ENCODE measurements around the gene POSTN.
A peak's percentile ranks its signal among the peaks of the same experiment; 100 is the strongest.

POSTN gene

GRCh38 chr13:37608750-37609339 lies 10.3 kb upstream of the POSTN start:
- Histone ChIP-seq H4K8ac (ENCODE audit: low read depth, low read length) (no peak overlapping the region), H3K9me3 (ENCODE audit: insufficient read depth, low read depth, low read length) (no peaks in the 10 kb centered on the region), H3K4ac (ENCODE audit: low read depth, low read length) (no peak overlapping the region), H2BK5ac (ENCODE audit: low read depth, low read length, poor library complexity) (no peak overlapping the region), H2AK5ac (ENCODE audit: low read length) (no peak overlapping the region), H3K14ac (ENCODE audit: low read length) (no peak overlapping the region), H3K4me2 (ENCODE audit: low read length) (no peak overlapping the region), H2BK12ac (ENCODE audit: low read length) (no peak overlapping the region), H3K36me3 (ENCODE audit: control insufficient read depth in 1 of 2, insufficient read depth in 2 of 2, low read length in 2 of 2) (no peaks in the 10 kb centered on the region), H3K79me1 (ENCODE audit: low read length) (peaks cover 2% of the 10 kb centered on the region), H3K4me3 (ENCODE audit: low read depth, low read length) (no peak overlapping the region), H3K79me2 (ENCODE audit: control insufficient read depth, insufficient read depth, low read length, poor library complexity) (no peaks in the 10 kb centered on the region), H3K4me1 (ENCODE audit: control insufficient read depth in 1 of 2, insufficient read depth in 2 of 2, low read length in 2 of 2) (no peaks in the 10 kb centered on the region), H3K27me3 (ENCODE audit: insufficient read depth, low read length) (no peaks in the 10 kb centered on the region), H2BK120ac (ENCODE audit: insufficient read depth, low read length, poor library complexity) (no peak overlapping the region), H3K27ac (ENCODE audit: low read depth, low read length) (no peak overlapping the region), H2AFZ (ENCODE audit: insufficient read depth, low read length, poor library complexity) (no peak overlapping the region), H3K9ac (ENCODE audit: low read length) (no peak overlapping the region), H3K23ac (ENCODE audit: low read length) (no peak overlapping the region), H4K12ac (ENCODE audit: low read depth, low read length) (no peak overlapping the region), H4K91ac (ENCODE audit: low read depth, low read length) (no peak overlapping the region), H3K18ac (ENCODE audit: low read length) (no peak overlapping the region)
- no CpG with 5 or more reads among the region's 1 CpG for WGBS (ENCODE audit: extremely low coverage, insufficient coverage, insufficient read length)
- peak in 1 of 2 donors; percentile 13 for DNase-seq

DNA sequence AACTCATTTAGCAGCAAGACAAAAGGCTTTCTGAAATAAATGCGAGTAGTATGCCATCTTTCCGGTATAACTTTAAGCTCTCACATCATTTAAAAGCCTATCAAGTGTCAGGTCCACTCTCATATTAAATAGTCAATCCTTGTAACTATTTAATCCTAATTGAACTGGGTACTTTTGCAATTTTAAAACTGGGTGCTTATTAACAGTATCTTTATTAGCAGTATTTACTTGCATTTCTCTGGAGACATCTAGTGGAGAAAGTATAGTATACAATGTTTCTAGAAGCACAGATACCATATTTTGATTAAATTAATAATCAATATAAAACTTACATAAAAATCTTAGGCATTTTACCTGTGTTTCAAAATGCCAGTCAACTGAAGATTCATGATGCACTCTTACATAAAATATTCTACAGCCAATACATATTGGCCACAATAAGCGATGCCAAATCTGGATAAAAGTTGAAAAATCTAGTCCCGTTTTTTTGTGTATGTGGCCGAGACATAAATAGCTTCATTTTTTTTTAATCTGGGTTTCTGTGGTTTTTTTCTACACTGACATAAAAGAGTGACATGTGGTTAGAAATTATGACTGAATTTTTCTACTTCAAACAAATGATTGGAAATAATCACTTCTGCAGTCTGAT lies 4.3 kb upstream of the POSTN start:
- Histone ChIP-seq H2BK120ac (ENCODE audit: insufficient read depth, low read length, poor library complexity) (no peak overlapping the region), H3K14ac (ENCODE audit: low read length) (no peak overlapping the region), H4K91ac (ENCODE audit: low read depth, low read length) (no peak overlapping the region), H3K4me3 (ENCODE audit: low read depth, low read length) (no peak overlapping the region), H2AFZ (ENCODE audit: insufficient read depth, low read length, poor library complexity) (no peak overlapping the region), H3K4me2 (ENCODE audit: low read length) (no peak overlapping the region), H3K4me1 (ENCODE audit: control insufficient read depth in 1 of 2, insufficient read depth in 2 of 2, low read length in 2 of 2) (no peaks in the 10 kb centered on the region), H3K23ac (ENCODE audit: low read length) (no peak overlapping the region), H3K9me3 (ENCODE audit: insufficient read depth, low read depth, low read length) (no peaks in the 10 kb centered on the region), H3K79me2 (ENCODE audit: control insufficient read depth, insufficient read depth, low read length, poor library complexity) (no peaks in the 10 kb centered on the region), H3K9ac (ENCODE audit: low read length) (no peak overlapping the region), H4K12ac (ENCODE audit: low read depth, low read length) (no peak overlapping the region), H3K79me1 (ENCODE audit: low read length) (no peaks in the 10 kb centered on the region), H3K27ac (ENCODE audit: low read depth, low read length) (no peak overlapping the region), H4K8ac (ENCODE audit: low read depth, low read length) (no peak overlapping the region), H2BK12ac (ENCODE audit: low read length) (no peak overlapping the region), H3K36me3 (ENCODE audit: control insufficient read depth in 1 of 2, insufficient read depth in 2 of 2, low read length in 2 of 2) (no peaks in the 10 kb centered on the region), H3K4ac (ENCODE audit: low read depth, low read length) (no peak overlapping the region), H2AK5ac (ENCODE audit: low read length) (no peak overlapping the region), H3K27me3 (ENCODE audit: insufficient read depth, low read length) (no peaks in the 10 kb centered on the region), H3K18ac (ENCODE audit: low read length) (no peak overlapping the region), H2BK5ac (ENCODE audit: low read depth, low read length, poor library complexity) (no peak overlapping the region)
- peak in 1 of 2 donors; percentile 36 for DNase-seq
- no CpG with 5 or more reads among the region's 5 CpGs for WGBS (ENCODE audit: extremely low coverage, insufficient coverage, insufficient read length)

- no peak for DNase-seq
- Histone ChIP-seq H2BK120ac (ENCODE audit: insufficient read depth, low read length, poor library complexity) (no peak overlapping the region), H2AK5ac (ENCODE audit: low read length) (no peak overlapping the region), H4K8ac (ENCODE audit: low read depth, low read length) (no peak overlapping the region), H3K18ac (ENCODE audit: low read length) (no peak overlapping the region), H4K12ac (ENCODE audit: low read depth, low read length) (no peak overlapping the region), H3K4me1 (ENCODE audit: control insufficient read depth in 1 of 2, insufficient read depth in 2 of 2, low read length in 2 of 2) (no peaks in the 10 kb centered on the region), H2BK5ac (ENCODE audit: low read depth, low read length, poor library complexity) (no peak overlapping the region), H3K27ac (ENCODE audit: low read depth, low read length) (no peak overlapping the region), H2AFZ (ENCODE audit: insufficient read depth, low read length, poor library complexity) (no peak overlapping the region), H3K36me3 (ENCODE audit: control insufficient read depth in 1 of 2, insufficient read depth in 2 of 2, low read length in 2 of 2) (no peaks in the 10 kb centered on the region), H3K9ac (ENCODE audit: low read length) (no peak overlapping the region), H3K4ac (ENCODE audit: low read depth, low read length) (no peak overlapping the region), H2BK12ac (ENCODE audit: low read length) (no peak overlapping the region), H3K4me2 (ENCODE audit: low read length) (no peak overlapping the region), H3K14ac (ENCODE audit: low read length) (no peak overlapping the region), H3K79me1 (ENCODE audit: low read length) (no peaks in the 10 kb centered on the region), H3K23ac (ENCODE audit: low read length) (no peak overlapping the region), H3K27me3 (ENCODE audit: insufficient read depth, low read length) (no peaks in the 10 kb centered on the region), H3K79me2 (ENCODE audit: control insufficient read depth, insufficient read depth, low read length, poor library complexity) (no peaks in the 10 kb centered on the region), H3K9me3 (ENCODE audit: insufficient read depth, low read depth, low read length) (no peaks in the 10 kb centered on the region), H4K91ac (ENCODE audit: low read depth, low read length) (no peak overlapping the region), H3K4me3 (ENCODE audit: low read depth, low read length) (no peak overlapping the region)
- no CpG with 5 or more reads among the region's 3 CpGs for WGBS (ENCODE audit: extremely low coverage, insufficient coverage, insufficient read length)
Observed at GRCh38 chr13:37601648-37602440, 3.3 kb upstream of the POSTN start.

DNA sequence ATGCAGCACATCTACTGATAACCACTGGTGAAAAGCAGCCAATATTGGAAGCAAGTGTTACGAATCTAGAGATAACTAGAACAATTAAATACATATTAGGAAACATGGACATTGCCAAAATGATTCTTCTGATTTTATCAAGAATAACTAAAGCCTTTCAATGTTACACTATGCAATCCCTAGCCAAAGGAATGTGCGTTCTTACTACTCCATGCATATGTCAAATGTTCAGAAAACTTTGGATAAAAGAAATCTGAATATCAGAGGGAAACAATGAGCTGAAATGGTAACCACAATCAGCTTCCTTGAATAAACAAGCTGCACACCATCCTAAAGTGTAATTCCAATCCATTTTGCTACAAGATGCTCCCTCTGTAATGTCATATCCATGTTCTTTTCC lies 951 bp upstream of the POSTN start:
- Histone ChIP-seq H3K23ac (ENCODE audit: low read length) (no peak overlapping the region), H3K14ac (ENCODE audit: low read length) (no peak overlapping the region), H3K79me1 (ENCODE audit: low read length) (no peaks in the 10 kb centered on the region), H2BK12ac (ENCODE audit: low read length) (no peak overlapping the region), H3K27ac (ENCODE audit: low read depth, low read length) (no peak overlapping the region), H2AFZ (ENCODE audit: insufficient read depth, low read length, poor library complexity) (no peak overlapping the region), H4K12ac (ENCODE audit: low read depth, low read length) (no peak overlapping the region), H3K36me3 (ENCODE audit: control insufficient read depth in 1 of 2, insufficient read depth in 2 of 2, low read length in 2 of 2) (no peaks in the 10 kb centered on the region), H2AK5ac (ENCODE audit: low read length) (no peak overlapping the region), H3K9me3 (ENCODE audit: insufficient read depth, low read depth, low read length) (no peaks in the 10 kb centered on the region), H3K4ac (ENCODE audit: low read depth, low read length) (no peak overlapping the region), H3K27me3 (ENCODE audit: insufficient read depth, low read length) (no peaks in the 10 kb centered on the region), H3K4me3 (ENCODE audit: low read depth, low read length) (no peak overlapping the region), H3K79me2 (ENCODE audit: control insufficient read depth, insufficient read depth, low read length, poor library complexity) (no peaks in the 10 kb centered on the region), H2BK5ac (ENCODE audit: low read depth, low read length, poor library complexity) (no peak overlapping the region), H3K4me2 (ENCODE audit: low read length) (no peak overlapping the region), H4K8ac (ENCODE audit: low read depth, low read length) (no peak overlapping the region), H4K91ac (ENCODE audit: low read depth, low read length) (no peak overlapping the region), H3K9ac (ENCODE audit: low read length) (no peak overlapping the region), H3K18ac (ENCODE audit: low read length) (no peak overlapping the region), H2BK120ac (ENCODE audit: insufficient read depth, low read length, poor library complexity) (no peak overlapping the region), H3K4me1 (ENCODE audit: control insufficient read depth in 1 of 2, insufficient read depth in 2 of 2, low read length in 2 of 2) (no peaks in the 10 kb centered on the region)
- peak in 1 of 2 donors; percentile 33 for DNase-seq
- no CpG with 5 or more reads among the region's 2 CpGs for WGBS (ENCODE audit: extremely low coverage, insufficient coverage, insufficient read length)
